ENCODE results near the gene ELP2. TPM values are rescaled to one million over a fixed set of nuclear protein-coding genes. Genes with fewer than 3 reads are reported as not detected.
"Not testable (repeated sequence)": the region's sequence is repeated elsewhere in the genome, so short reads cannot be mapped to it uniquely, and the experiment has no call there.

Gene ELP2
- total and polyA plus RNA-seq, 2 donors (not counting 3 experiments of a cell fraction or from before 2014, with no cell fraction given), result 37.8 to 90.5 TPM

DNA sequence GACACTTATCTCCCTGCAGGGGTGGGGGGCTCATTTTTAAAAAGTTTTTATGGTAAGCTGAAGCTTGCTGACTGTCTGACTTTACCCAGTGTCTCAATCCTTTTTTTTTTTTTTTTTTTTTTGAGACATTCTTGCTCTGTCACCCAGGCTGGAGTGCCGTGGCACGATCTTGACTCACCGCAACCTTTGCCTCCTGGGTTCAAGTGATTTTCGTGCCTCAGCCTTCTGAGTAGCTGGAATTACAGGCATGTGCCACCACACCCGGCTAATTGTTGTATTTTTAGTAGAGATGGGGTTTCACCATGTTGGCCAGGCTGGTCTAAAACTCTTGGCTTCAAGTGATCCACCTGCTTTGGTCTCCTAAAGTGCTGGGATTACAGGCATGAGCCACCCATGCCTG, 37.6 kb upstream of the ELP2 start:
- H3K9me3 ChIP-seq (replicated peaks; ENCODE audit: control insufficient read depth, insufficient read depth, low read length); H4K20me1 ChIP-seq (replicated peaks; ENCODE audit: control insufficient read depth, extremely low read depth, insufficient read depth, low read length); DNase-seq (ENCODE audit: low read depth, low spot score); dilution Hi-C loops (cut with MboI; ENCODE audit: extremely low pct_ligation_motif_present, low sequenced_read_pairs); H3K27me3 ChIP-seq (ENCODE audit: control insufficient read depth in 2 of 2, insufficient read depth in 2 of 2, low read length in 2 of 2); H3K36me3 ChIP-seq (ENCODE audit: control insufficient read depth in 2 of 2, extremely low read depth in 1 of 2, insufficient read depth in 2 of 2, low read length in 2 of 2); FAIRE-seq; H3K4me2 ChIP-seq (ENCODE audit: insufficient read depth, low read length); BruUV-seq (replicated peaks); H3K27ac ChIP-seq (ENCODE audit: insufficient read depth, low read depth, low read length); H3K9me1 ChIP-seq (replicated peaks; ENCODE audit: control insufficient read depth, extremely low read depth, insufficient read depth, low read length); H2AFZ ChIP-seq (ENCODE audit: low read depth, low read length); H3K4me1 ChIP-seq (ENCODE audit: control insufficient read depth, extremely low read depth, insufficient read depth, low read length); H3K4me3 ChIP-seq (replicated peaks in 1 of 3; ENCODE audit: insufficient read depth in 1 of 3, low read depth in 1 of 3, low read length in 3 of 3); H3K79me2 ChIP-seq (ENCODE audit: control insufficient read depth, insufficient read depth, low read length); H3K9ac ChIP-seq (replicated peaks; ENCODE audit: extremely low read depth, insufficient read depth, low read length); POLR2A ChIA-PET: not testable (repeated sequence)
- CTCF ChIA-PET, result interaction anchor here (0.7 to 4.9 kb wide), 7 partner anchors 13 to 481 kb away, joined by 3 to 77 read pairs (median 3); no protein-coding TSS in a partner anchor
- intact Hi-C loops (cut with micrococcal nuclease), result loop anchor here (10.0 kb wide), 1 partner anchor 707 kb away; no protein-coding TSS in a partner anchor

DNA sequence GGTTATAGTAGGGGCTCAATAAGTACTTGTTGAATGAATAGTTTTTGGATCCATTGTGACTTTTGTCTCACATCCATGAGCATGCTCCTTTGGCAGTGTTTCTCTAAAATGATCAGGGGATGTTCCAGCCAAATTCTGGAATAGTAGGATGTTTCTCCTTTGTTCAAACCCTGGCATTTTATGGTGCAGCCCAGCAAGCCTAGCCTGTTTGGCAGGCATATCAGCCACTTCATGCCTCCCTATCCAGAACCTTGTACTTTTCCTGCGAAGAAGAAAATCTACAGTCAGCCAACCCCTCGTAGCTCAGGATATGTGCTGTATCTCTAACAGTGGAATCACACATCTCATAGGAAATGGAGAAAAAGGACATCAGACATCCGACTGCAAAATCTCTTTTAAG, 35.3 kb upstream of the ELP2 start:
- BruUV-seq (replicated peaks), result no TSS peak
- Histone ChIP-seq H3K36me3 (ENCODE audit: control insufficient read depth in 2 of 2, extremely low read depth in 1 of 2, insufficient read depth in 2 of 2, low read length in 2 of 2) (no peaks in the 10 kb centered on the region), H4K20me1 (replicated peaks; ENCODE audit: control insufficient read depth, extremely low read depth, insufficient read depth, low read length) (no peaks in the 10 kb centered on the region), H3K9me3 (replicated peaks; ENCODE audit: control insufficient read depth, insufficient read depth, low read length) (no peaks in the 10 kb centered on the region), H3K4me3 (replicated peaks in 1 of 3; ENCODE audit: insufficient read depth in 1 of 3, low read depth in 1 of 3, low read length in 3 of 3) (no peak overlapping the region), H3K4me2 (ENCODE audit: insufficient read depth, low read length) (no peak overlapping the region), H3K4me1 (ENCODE audit: control insufficient read depth, extremely low read depth, insufficient read depth, low read length) (no peaks in the 10 kb centered on the region), H3K9ac (replicated peaks; ENCODE audit: extremely low read depth, insufficient read depth, low read length) (no peak overlapping the region), H3K27me3 (ENCODE audit: control insufficient read depth in 2 of 2, insufficient read depth in 2 of 2, low read length in 2 of 2) (peaks cover 14 to 18% of the 10 kb centered on the region in 2 experiments), H2AFZ (ENCODE audit: low read depth, low read length) (no peak overlapping the region), H3K27ac (ENCODE audit: insufficient read depth, low read depth, low read length) (no peak overlapping the region), H3K9me1 (replicated peaks; ENCODE audit: control insufficient read depth, extremely low read depth, insufficient read depth, low read length) (no peaks in the 10 kb centered on the region), H3K79me2 (ENCODE audit: control insufficient read depth, insufficient read depth, low read length) (no peaks in the 10 kb centered on the region)
- DNase-seq (ENCODE audit: low read depth, low spot score), result no peak
- no peak for FAIRE-seq
- CTCF ChIA-PET, result interaction anchor here (0.8 to 7.1 kb wide), 7 partner anchors 9 to 478 kb away, joined by 3 to 386 read pairs (median 27); no protein-coding TSS in a partner anchor
- dilution Hi-C loops (cut with MboI; ENCODE audit: extremely low pct_ligation_motif_present, low sequenced_read_pairs) (no loop called here), intact Hi-C loops (cut with micrococcal nuclease) (loop anchor here (10.0 kb wide), 1 partner anchor 710 kb away; no protein-coding TSS in a partner anchor)
- no peak for TF ChIP-seq POLR2AphosphoS5 (IDR thresholded peaks at IDR 0.05; ENCODE audit: insufficient read depth, low read depth, low read length)
- TF ChIP-seq MYC (IDR thresholded peaks at IDR 0.05; ENCODE audit: low read depth, low read length), result no peak
- no peak for TF ChIP-seq POLR2A (IDR thresholded peaks at IDR 0.05; ENCODE audit: low read depth, low read length)
- TF ChIP-seq, protein P1, sequence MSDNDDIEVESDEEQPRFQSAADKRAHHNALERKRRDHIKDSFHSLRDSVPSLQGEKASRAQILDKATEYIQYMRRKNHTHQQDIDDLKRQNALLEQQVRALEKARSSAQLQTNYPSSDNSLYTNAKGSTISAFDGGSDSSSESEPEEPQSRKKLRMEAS (IDR thresholded peaks at IDR 0.05; ENCODE audit: insufficient read depth, insufficient read length), result no peak
- TF ChIP-seq, protein P2, sequence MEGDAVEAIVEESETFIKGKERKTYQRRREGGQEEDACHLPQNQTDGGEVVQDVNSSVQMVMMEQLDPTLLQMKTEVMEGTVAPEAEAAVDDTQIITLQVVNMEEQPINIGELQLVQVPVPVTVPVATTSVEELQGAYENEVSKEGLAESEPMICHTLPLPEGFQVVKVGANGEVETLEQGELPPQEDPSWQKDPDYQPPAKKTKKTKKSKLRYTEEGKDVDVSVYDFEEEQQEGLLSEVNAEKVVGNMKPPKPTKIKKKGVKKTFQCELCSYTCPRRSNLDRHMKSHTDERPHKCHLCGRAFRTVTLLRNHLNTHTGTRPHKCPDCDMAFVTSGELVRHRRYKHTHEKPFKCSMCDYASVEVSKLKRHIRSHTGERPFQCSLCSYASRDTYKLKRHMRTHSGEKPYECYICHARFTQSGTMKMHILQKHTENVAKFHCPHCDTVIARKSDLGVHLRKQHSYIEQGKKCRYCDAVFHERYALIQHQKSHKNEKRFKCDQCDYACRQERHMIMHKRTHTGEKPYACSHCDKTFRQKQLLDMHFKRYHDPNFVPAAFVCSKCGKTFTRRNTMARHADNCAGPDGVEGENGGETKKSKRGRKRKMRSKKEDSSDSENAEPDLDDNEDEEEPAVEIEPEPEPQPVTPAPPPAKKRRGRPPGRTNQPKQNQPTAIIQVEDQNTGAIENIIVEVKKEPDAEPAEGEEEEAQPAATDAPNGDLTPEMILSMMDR (IDR thresholded peaks at IDR 0.05; ENCODE audit: extremely low read depth in 1 of 2, insufficient read depth in 1 of 2, low read depth in 1 of 2, low read length in 2 of 2), result no peak
- TF ChIP-seq FOS (IDR thresholded peaks at IDR 0.05; ENCODE audit: borderline replicate concordance, insufficient read depth, low read length), result no peak
- no peak for TF ChIP-seq EZH2 (IDR thresholded peaks at IDR 0.05; ENCODE audit: borderline replicate concordance, low read depth, low read length, severe bottlenecking)
- TF ChIP-seq JUN (IDR thresholded peaks at IDR 0.05; ENCODE audit: borderline replicate concordance, insufficient read depth, insufficient read length, low read depth), result no peak
- TF ChIP-seq GATA2 (IDR thresholded peaks at IDR 0.05; ENCODE audit: insufficient read depth, insufficient read length, low read depth, low read length), result no peak
- POLR2A ChIA-PET, result no interaction called here
